ENCODE results near the gene MBD2. TPM values are rescaled to one million over a fixed set of nuclear protein-coding genes. Genes with fewer than 3 reads are reported as not detected.
"Not testable (repeated sequence)": the region's sequence is repeated elsewhere in the genome, so short reads cannot be mapped to it uniquely, and the experiment has no call there.

Gene MBD2
- total RNA-seq, 1 experiment from 2014 or later = 79.1 TPM

DNA sequence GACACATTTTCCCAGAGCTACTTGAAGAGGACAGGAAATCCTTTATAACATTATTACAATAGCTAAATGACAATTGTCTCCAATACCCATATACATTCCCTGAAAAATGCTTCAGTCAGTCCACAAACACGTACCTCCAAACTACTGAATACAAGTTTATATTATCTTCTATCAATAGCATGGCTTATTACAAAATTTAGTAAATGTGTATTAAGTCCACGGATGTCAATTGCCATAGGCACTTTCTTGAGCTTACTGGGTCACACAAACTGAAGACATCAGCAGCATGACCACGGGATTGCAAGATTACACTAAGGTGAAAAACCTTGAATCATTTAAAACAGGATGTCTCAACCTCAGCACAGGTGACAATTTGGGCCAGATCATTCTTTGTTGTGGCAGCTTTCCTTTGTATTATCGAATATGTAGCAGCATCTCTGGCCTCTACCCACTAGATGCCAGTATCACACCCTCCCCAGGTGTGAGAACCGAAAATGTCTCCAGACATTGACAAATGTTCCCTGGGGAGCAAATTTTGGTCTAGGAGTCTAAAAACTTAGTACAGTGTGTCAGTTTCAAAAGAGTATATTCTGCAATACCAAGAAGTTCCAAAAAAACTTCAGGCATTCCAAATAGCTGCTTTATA, 1.4 kb downstream of the MBD2 start:
- DNase-seq (ENCODE audit: low read depth, low spot score) = peak; percentile 12
- peaks cover 17% of the 10 kb centered on the region; the same call in 1 of the 2 replicates for H4K20me1 ChIP-seq (ENCODE audit: insufficient read depth)
- CTCF ChIA-PET = interaction anchor here (1.3 to 2.3 kb wide), 2 partner anchors 47 to 95 kb away, joined by 4 to 12 read pairs; partner anchors contain the start of gene POLI
- intact Hi-C loops (cut with micrococcal nuclease) = loop anchor here (10.0 kb wide), 3 partner anchors 142 to 452 kb away; no protein-coding TSS in a partner anchor
- peak overlapping the region; percentile 75 for H3K4me2 ChIP-seq (ENCODE audit: low read length)
- no peaks in the 10 kb centered on the region for H3K27me3 ChIP-seq (ENCODE audit: insufficient read depth, low read length)
- H3K9ac ChIP-seq (ENCODE audit: low read length) = peak overlapping the region; percentile 68
- peak overlapping the region; percentile 67 to 81 for H3K4me3 ChIP-seq (replicated peaks in 1 of 2; ENCODE audit: low read depth in 1 of 2, low read length in 2 of 2)
- H3K79me2 ChIP-seq (ENCODE audit: insufficient read depth, low read length) = peaks cover 59% of the 10 kb centered on the region
- POLR2A ChIA-PET = interaction anchor here (1.3 kb wide), 1 partner anchor 47 kb away, joined by 9 read pairs; the partner anchor contains the start of gene POLI
- H3K9me2 ChIP-seq (ENCODE audit: insufficient read depth) = no peaks in the 10 kb centered on the region
- TF ChIP-seq EZH2phosphoT487 (IDR thresholded peaks at IDR 0.05; ENCODE audit: borderline replicate concordance) = no peak
- peak; percentile 58 for TF ChIP-seq RAD21 (IDR thresholded peaks at IDR 0.05; ENCODE audit: low read depth)
- TF ChIP-seq, protein P1, sequence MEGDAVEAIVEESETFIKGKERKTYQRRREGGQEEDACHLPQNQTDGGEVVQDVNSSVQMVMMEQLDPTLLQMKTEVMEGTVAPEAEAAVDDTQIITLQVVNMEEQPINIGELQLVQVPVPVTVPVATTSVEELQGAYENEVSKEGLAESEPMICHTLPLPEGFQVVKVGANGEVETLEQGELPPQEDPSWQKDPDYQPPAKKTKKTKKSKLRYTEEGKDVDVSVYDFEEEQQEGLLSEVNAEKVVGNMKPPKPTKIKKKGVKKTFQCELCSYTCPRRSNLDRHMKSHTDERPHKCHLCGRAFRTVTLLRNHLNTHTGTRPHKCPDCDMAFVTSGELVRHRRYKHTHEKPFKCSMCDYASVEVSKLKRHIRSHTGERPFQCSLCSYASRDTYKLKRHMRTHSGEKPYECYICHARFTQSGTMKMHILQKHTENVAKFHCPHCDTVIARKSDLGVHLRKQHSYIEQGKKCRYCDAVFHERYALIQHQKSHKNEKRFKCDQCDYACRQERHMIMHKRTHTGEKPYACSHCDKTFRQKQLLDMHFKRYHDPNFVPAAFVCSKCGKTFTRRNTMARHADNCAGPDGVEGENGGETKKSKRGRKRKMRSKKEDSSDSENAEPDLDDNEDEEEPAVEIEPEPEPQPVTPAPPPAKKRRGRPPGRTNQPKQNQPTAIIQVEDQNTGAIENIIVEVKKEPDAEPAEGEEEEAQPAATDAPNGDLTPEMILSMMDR (IDR thresholded peaks at IDR 0.05 in 2 of 3, conservative IDR thresholded peaks at IDR 0.05 in 1 of 3; ENCODE audit: borderline replicate concordance in 1 of 3, insufficient read depth in 1 of 3, low read depth in 2 of 3, low read length in 2 of 3) = peak; percentile 31 to 53 (median 35); a peak in 4 of 6 replicates
- H3K36me3 ChIP-seq (ENCODE audit: control insufficient read depth in 1 of 2, insufficient read depth in 2 of 2, low read length in 2 of 2) = 0 out of 4 replicates have a peak, but pooled peaks cover 0 to 2% of the 10 kb centered on the region in 2 experiments
- peak overlapping the region; percentile 71; the same call in 1 of the 2 replicates for H3K27ac ChIP-seq (ENCODE audit: low read depth, low read length)
- TSS peak; percentile 42 for BruUV-seq (replicated peaks)
- no peak for ATAC-seq
- no peaks in the 10 kb centered on the region for H3K9me3 ChIP-seq (ENCODE audit: control insufficient read depth in 1 of 2, insufficient read depth in 1 of 2, low read depth in 1 of 2, low read length in 2 of 2)
- RAD21 ChIA-PET (ENCODE audit: low non-redundant PET in 1 of 2, low total read pairs in 2 of 2, uncharacterized antibody in 2 of 2, unreplicated experiment in 2 of 2) = interaction anchor here in 1 of 2 experiments (1.3 kb wide), 1 partner anchor 47 kb away, joined by 9 read pairs; the partner anchor contains the start of gene POLI
- no peak overlapping the region for H2AFZ ChIP-seq (ENCODE audit: low read depth, low read length, poor library complexity, severe bottlenecking)
- peaks cover 10 to 17% of the 10 kb centered on the region in 2 experiments for H3K4me1 ChIP-seq (ENCODE audit: control insufficient read depth in 1 of 2, insufficient read depth in 2 of 2, low read length in 2 of 2)

DNA sequence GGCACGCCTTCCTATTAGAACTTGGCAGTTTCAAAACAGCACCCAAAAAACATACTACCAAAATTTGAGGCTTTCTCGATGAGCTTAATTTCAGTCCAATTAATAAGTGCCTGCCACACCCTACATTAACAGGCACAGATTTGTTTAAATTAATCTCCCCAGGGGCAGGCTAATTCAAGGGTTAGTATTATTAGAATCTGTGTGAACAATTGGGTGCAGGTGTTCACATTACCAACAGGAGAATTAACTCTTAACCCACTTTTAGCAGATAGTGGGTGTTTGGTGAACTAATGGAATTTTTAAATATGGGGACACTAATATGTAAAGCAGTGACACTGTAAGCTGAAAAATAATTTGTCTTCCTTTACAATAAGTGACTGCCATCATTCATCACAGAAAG, 4.1 kb downstream of the MBD2 start:
- RAD21 ChIA-PET (ENCODE audit: low non-redundant PET in 1 of 2, low total read pairs in 2 of 2, uncharacterized antibody in 2 of 2, unreplicated experiment in 2 of 2) = no interaction called here
- Histone ChIP-seq H2AFZ (ENCODE audit: low read depth, low read length, poor library complexity, severe bottlenecking) (no peak overlapping the region), H3K9me3 (ENCODE audit: control insufficient read depth in 1 of 2, insufficient read depth in 1 of 2, low read depth in 1 of 2, low read length in 2 of 2) (no peaks in the 10 kb centered on the region), H3K9ac (ENCODE audit: low read length) (no peak overlapping the region), H3K36me3 (ENCODE audit: control insufficient read depth in 1 of 2, insufficient read depth in 2 of 2, low read length in 2 of 2) (0 out of 4 replicates have a peak, but pooled peaks cover 0 to 2% of the 10 kb centered on the region in 2 experiments), H3K4me1 (ENCODE audit: control insufficient read depth in 1 of 2, insufficient read depth in 2 of 2, low read length in 2 of 2) (peaks cover 10 to 17% of the 10 kb centered on the region in 2 experiments), H3K9me2 (ENCODE audit: insufficient read depth) (no peaks in the 10 kb centered on the region), H3K27ac (ENCODE audit: low read depth, low read length) (no peak overlapping the region), H3K79me2 (ENCODE audit: insufficient read depth, low read length) (peaks cover 85% of the 10 kb centered on the region), H3K4me3 (replicated peaks in 1 of 2; ENCODE audit: low read depth in 1 of 2, low read length in 2 of 2) (no peak overlapping the region), H3K27me3 (ENCODE audit: insufficient read depth, low read length) (no peaks in the 10 kb centered on the region), H3K4me2 (ENCODE audit: low read length) (no peak overlapping the region), H4K20me1 (ENCODE audit: insufficient read depth) (peaks cover 22% of the 10 kb centered on the region; the same call in 1 of the 2 replicates)
- CTCF ChIA-PET = no interaction called here
- DNase-seq (ENCODE audit: low read depth, low spot score) (no peak), ATAC-seq (no peak)
- TSS peak; percentile 19 for BruUV-seq (replicated peaks)
- no peak for TF ChIP-seq ZFX (IDR thresholded peaks at IDR 0.05)
- no peak for TF ChIP-seq ELF1 (IDR thresholded peaks at IDR 0.05; ENCODE audit: borderline replicate concordance, low read depth)
- TF ChIP-seq ZNF274 (IDR thresholded peaks at IDR 0.05; ENCODE audit: low read depth, low read length) = no peak
- TF ChIP-seq EZH2 (IDR thresholded peaks at IDR 0.05) = no peak
- POLR2A ChIA-PET = no interaction called here
- intact Hi-C loops (cut with micrococcal nuclease) = loop anchor here (10.0 kb wide), 3 partner anchors 144 to 454 kb away; no protein-coding TSS in a partner anchor

DNA sequence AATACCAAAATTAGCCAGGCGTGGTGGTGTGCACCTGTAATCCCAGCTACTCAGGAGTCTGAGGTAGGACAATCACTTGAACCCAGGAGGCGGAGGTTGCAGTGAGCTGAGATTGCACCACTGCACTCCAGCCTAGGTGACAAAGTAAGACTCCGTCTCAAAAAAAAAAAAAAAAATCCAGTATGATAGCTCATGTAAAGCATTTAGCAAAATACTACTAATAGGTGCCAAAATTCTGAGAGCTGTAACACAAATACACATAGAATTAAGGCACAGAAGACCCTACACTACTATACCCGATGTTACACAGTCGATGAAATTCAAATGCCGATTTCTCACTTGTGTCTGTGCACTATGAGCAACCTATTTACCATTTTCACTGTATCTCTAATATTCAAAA, 5.7 kb downstream of the MBD2 start:
- ATAC-seq, POLR2A ChIA-PET: not testable (repeated sequence)

More for the DNA sequence above, 5.7 kb downstream of the MBD2 start:
- H3K9me3 ChIP-seq (ENCODE audit: control insufficient read depth in 1 of 2, insufficient read depth in 1 of 2, low read depth in 1 of 2, low read length in 2 of 2); H3K36me3 ChIP-seq (ENCODE audit: control insufficient read depth in 1 of 2, insufficient read depth in 2 of 2, low read length in 2 of 2); CTCF ChIA-PET; H3K4me2 ChIP-seq (ENCODE audit: low read length); intact Hi-C loops (cut with micrococcal nuclease); H3K4me3 ChIP-seq (replicated peaks in 1 of 2; ENCODE audit: low read depth in 1 of 2, low read length in 2 of 2); H3K9me2 ChIP-seq (ENCODE audit: insufficient read depth); H3K27me3 ChIP-seq (ENCODE audit: insufficient read depth, low read length); H3K27ac ChIP-seq (ENCODE audit: low read depth, low read length); BruUV-seq (replicated peaks); H2AFZ ChIP-seq (ENCODE audit: low read depth, low read length, poor library complexity, severe bottlenecking); H3K4me1 ChIP-seq (ENCODE audit: control insufficient read depth in 1 of 2, insufficient read depth in 2 of 2, low read length in 2 of 2); RAD21 ChIA-PET (ENCODE audit: low non-redundant PET in 1 of 2, low total read pairs in 2 of 2, uncharacterized antibody in 2 of 2, unreplicated experiment in 2 of 2); DNase-seq (ENCODE audit: low read depth, low spot score); H3K9ac ChIP-seq (ENCODE audit: low read length): not testable (repeated sequence)
- peaks cover 99% of the 10 kb centered on the region for H3K79me2 ChIP-seq (ENCODE audit: insufficient read depth, low read length)
- H4K20me1 ChIP-seq (ENCODE audit: insufficient read depth) = peaks cover 22% of the 10 kb centered on the region; the same call in 1 of the 2 replicates

Measured in HCT116 (cell line).